HG03571 (cell line): ENCODE data around the gene LMO1.

Source experiments
- ATAC-seq: cut with Tn5 transposase; IDR thresholded peaks from one replicate; pipeline ENCODE4 v1.9.1; 2021; ENCODE audit not compliant: unreplicated experiment

Gene LMO1

GRCh38 chr11:8288824-8289491 is 25.3 kb upstream of the LMO1 start:
- no peak for ATAC-seq

- ATAC-seq, result no peak
Measured at GRCh38 chr11:8288166-8288772, 24.6 kb upstream of the LMO1 start.

GRCh38 chr11:8287703-8288102 is 24.0 kb upstream of the LMO1 start:
- ATAC-seq, result no peak

GRCh38 chr11:8287297-8287696 is 23.6 kb upstream of the LMO1 start:
- ATAC-seq, result no peak

GRCh38 chr11:8286886-8287285 is 23.2 kb upstream of the LMO1 start:
- ATAC-seq, result no peak

- no peak for ATAC-seq
Measured at GRCh38 chr11:8285796-8286195, 22.1 kb upstream of the LMO1 start.

- ATAC-seq, result no peak
Measured at GRCh38 chr11:8285228-8285627, 21.6 kb upstream of the LMO1 start.

- no peak for ATAC-seq
Measured at GRCh38 chr11:8283465-8284230, 20.0 kb upstream of the LMO1 start.

- ATAC-seq, result no peak
Measured at GRCh38 chr11:8283100-8283464, 19.4 kb upstream of the LMO1 start.

- ATAC-seq, result no peak
Measured at GRCh38 chr11:8282631-8283030, 19.0 kb upstream of the LMO1 start.

- no peak for ATAC-seq
Measured at GRCh38 chr11:8281266-8281665, 17.6 kb upstream of the LMO1 start.

GRCh38 chr11:8277691-8278090 is 14.0 kb upstream of the LMO1 start:
- ATAC-seq, result no peak

- ATAC-seq, result no peak
Measured at GRCh38 chr11:8276528-8276927, 12.8 kb upstream of the LMO1 start.

GRCh38 chr11:8273287-8273686 is 9.6 kb upstream of the LMO1 start:
- ATAC-seq, result no peak

GRCh38 chr11:8271106-8271886 is 7.6 kb upstream of the LMO1 start:
- no peak for ATAC-seq

- ATAC-seq, result no peak
Measured at GRCh38 chr11:8269636-8270035, 6.0 kb upstream of the LMO1 start.

- no peak for ATAC-seq
Measured at GRCh38 chr11:8268530-8269400, 5.1 kb upstream of the LMO1 start.

- ATAC-seq, result no peak
Measured at GRCh38 chr11:8267831-8268529, 4.3 kb upstream of the LMO1 start.

- ATAC-seq, result no peak
Measured at GRCh38 chr11:8267280-8267679, 3.6 kb upstream of the LMO1 start.
